Inflammatory macrophage treated with lipopolysaccharide for 1 hour (primary cell): ENCODE data around the gene SLC9B1.
"Not testable (repeated sequence)": the region's sequence is repeated elsewhere in the genome, so short reads cannot be mapped to it uniquely, and the experiment has no call there.

Source experiments
- DNase-seq, 2 donors: peaks; one replicate each; pipeline ENCODE4 v3.0.0-alpha.2; 2020 to 2022

The SLC9B1 gene

DNA sequence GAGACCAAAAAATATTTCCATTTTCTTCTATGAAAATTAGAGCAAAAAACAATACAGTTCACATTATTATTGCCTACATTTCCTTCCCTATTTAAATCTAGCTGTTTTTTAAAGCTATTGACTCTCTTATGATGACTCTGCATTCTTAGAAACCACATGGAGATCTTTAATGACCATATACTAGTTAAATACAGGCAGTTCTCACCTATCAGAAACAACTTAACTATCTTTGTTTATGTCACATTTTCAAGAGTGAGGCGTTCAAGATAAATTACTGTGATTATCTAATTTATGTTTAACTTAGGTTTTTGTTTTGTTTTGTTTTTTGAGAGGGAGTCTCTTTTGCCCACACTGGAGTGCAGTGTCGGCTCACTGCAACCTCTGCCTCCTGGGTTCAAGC is 147.7 kb downstream of the SLC9B1 start:
- DNase-seq = no peak

DNA sequence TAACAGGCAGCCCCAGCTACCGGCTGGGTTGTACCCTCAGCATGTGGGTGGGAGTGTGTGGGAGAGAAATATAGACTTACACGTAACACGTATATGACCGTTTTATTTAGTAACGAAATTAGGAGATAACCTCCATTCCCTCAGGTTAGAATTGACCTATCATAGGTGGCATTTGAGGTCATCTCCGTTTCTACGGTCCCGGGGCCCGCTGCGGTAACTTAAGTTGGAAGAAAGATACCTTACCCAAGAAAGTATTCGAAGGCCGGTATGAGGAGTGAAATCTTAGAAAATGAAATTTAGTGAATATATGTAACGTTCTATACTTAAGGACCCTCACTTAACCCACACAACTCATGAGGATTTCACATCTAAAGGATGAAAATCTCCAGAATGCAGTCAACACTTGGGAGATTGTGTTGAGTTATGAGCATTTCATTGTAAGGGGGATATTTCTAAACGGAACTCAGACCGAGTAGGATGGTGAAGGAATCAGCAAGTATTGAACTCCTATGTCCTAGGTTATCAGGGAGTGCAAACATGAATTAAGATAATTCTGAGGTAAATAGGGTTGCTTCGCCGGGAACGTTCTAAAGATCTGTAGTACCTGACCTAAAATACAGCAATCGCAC is 149.8 kb downstream of the SLC9B1 start:
- DNase-seq = peak; percentile 30 to 31

DNA sequence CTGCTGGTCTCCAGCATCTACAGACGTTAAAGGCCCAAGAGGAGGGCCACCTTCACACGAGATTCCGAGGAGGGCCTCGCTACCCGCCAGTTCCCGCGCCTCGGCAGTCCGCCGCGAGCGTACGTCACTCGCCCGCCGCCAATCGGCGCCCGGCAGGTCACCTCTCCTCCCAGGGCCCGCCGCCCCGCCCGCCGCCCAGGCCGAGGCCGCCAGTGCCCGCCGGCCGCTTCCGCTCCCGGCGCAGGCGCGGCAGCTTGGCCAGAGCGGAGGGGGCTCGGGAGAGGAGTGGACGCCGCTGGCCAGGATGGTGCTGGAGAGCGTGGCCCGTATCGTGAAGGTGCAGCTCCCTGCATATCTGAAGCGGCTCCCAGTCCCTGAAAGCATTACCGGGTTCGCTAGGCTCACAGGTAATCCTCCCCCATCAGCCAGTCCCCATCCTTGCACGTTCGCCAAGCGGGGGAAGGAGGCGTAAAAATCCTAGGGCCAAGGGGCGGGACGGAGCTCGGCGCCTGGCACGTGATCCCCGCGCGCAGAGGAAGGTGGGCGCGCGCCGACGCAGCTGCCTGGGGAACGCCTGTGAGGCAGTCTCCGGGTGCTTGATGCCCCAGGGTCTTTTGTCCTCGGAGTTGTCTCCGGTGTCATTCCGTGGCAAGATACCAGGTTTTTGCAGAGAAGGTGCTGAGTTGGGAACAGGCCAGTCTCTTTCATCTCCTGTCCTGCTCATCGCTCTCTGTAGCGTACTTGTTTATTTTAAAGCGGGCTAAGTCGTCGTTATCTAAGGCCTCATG is 150.5 kb downstream of the SLC9B1 start, which contains the start of gene CISD2:
Gene CISD2 (plus strand): TSS at position 212 of the 788 bp plus-strand sequence. CDS start 93 bp downstream, at position 305.
- DNase-seq = peak; percentile 87 to 88

DNA sequence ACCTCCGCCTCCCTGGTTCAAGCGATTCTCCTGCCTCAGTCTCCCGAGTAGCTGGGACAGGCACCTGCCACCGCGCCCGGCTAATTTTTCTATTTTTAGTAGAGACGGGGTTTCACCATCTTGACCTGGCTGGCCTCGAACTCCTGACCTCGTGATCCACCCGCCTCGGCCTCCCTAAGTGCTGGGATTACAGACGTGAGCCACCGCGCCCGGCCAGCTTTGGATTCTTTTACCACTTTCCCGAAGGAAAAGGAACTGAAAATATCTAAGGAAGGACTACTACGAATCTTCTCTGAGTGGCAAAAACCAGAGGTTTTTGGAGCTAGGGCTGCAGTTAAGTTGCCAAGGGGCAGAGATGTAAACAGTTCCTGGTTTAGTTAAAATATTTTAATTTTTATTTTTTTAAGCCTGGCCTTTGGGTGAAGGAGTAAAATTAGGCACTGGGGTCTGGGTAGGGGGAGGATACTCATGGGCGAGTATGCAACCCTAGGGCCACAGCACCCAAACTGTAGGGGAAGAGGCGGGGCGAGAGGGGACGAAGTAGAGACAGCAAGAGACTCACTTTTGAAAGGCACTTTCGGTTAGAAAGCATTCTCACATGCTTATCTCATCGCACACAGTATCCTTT is 151.2 kb downstream of the SLC9B1 start:
- no peak for DNase-seq

DNA sequence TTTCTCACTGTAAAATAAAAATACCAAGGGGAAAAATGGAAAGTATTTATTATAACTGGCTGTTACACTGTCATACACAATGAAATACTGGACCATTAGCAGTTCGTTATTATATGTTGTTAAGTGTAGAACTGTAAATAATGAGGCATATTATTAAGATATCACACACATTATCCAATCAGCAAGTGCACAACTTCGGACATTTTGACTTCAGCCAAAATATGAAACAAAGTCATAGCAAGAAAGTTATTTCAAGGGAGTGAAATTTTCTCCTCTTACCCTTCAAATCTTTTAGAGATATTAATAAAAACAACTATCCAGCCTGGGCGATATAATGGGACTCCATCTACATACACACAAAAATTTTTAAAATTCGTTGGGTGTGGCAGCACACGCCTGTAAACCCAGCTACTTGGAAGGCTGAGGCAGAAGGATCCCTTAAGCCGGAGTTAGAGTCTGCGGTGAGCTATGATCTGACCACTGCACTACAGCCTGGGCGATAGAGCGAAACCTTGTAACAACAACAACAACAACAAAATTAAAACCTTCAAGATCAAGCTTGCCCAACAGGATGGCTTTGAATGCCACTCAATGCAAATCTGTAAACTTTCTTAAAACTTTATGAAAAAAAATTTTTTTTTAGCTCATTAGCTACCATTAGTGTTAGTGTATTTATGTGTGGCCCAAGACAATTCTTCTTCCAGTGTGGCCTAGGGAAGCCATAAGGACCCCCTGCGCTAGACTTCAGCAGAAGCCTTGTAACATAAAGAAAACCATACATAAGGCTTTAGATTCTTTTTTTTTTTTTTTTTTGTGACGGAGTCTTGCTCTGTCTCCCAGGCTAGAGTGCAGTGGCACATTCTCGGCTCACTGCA is 152.0 kb downstream of the SLC9B1 start:
- no peak for DNase-seq

DNA sequence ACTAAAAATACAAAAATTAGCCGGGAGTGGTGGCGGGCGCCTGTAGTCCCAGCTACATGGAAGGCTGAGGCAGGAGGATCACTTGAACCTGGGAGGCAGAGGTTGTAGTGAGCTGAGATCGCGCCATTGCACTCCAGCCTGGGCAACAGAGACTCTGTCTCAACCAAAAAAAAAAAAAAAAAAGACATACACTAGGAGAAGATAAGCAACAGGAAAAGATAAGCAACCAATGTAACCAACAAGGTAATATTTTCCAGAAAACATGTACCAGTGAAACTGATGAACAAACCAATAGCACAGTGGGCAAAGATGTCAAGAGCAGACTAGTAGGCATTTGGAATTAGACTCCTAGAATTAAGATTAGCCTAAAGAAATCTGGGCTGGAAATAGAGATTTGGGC is 154.2 kb downstream of the SLC9B1 start:
- DNase-seq = not testable (repeated sequence)

DNA sequence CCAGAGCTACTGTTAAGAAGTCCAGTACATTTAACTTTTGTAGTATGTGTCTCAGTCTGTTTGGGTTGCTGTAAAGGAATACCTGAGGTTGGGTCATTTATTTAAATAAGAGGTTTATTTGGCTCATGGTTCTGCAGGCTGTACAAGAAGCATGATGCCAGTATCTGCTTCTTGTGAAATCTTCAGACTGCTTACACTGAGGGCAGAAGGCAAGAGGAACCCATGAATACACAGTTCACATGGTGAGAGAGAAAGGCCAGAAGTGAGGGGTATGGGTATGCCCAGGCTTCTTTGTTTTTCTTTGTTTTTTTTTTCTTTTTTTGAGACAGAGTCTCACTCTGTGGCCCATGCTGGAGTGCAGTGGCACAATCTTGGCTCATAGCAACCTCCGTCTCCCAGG is 156.8 kb downstream of the SLC9B1 start:
- DNase-seq = peak in 1 of 2 donors; percentile 39

DNA sequence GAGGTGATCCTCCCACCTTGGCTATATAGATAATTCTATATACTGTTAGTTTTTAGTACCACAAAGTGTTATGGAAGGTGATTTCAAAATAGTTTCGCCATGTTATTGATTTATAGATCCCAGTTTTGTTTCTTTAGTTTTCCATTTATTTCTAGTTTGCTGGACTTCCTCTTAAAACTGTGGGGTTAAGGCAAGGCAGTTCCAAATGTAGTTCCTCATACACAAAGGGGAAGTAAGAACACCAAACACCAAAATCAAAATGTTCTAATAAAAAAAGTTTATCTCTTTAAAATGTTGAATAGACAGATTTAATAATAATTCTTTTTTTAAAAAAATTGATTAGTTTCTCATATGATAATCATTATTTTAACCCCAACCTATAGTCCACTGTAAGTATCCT is 157.5 kb downstream of the SLC9B1 start:
- DNase-seq = peak; percentile 53 to 62

DNA sequence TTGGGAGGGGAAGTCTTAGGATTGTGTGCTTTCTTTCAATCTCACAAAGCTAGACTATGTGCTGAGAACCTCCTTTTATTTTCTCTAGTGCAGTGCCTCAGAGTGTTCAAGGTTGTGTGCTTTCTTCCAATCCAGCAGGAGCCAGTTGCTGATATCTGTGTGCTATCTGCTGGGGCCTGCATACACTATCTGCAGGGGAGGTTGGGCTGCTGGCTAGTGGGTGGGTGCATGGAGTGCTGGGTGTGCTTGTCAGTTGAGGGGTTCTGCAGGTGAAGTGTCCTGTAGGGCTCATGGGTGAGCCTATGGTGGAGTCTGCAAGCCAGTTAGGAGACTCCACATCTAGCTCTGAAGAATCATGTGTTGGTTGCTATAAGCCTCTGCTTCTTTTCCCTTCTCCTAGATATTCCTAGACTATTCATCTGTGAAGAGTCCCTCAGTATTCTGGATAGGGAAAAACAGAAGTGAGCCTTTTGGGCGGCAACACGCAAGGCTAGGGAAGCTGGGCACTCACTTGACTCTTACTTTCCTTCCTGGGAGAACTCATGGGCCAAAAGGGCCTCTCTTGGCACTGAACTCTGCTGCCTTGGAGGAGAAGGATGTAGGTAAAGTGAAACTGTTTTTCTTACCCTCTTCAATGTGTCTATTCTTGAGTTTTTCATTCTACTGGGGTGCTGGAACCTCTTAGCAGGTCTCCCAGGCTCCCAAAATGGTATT is 158.7 kb downstream of the SLC9B1 start:
- no peak for DNase-seq

DNA sequence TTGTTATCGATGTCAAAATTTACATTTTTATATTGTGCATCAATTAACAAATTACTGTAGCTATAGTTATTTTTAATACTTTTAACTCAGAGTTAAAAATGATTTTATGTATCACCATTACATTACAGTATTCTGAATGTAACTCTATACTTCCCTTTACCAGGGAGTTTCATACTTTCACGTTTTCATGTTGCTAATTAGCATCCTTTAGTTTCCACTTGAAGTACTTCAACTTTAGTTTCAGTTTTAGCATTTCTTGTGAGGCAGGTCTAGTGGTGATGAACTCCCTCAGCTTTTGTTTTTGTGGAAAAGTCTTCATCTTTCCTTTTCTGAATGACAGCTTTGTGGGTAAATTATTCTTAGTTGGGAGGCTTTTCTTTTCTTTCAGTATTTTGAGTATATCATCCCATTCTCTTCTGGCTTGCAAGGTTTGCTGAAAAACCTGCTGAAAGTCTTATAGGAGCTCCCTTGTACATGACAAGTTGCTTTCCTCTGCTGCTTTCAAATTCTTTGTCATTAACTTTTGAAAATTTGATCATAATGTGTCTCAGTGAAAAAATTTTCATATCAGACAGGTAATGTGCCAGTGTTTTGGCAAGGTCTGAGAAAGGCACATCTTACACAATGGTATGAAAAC is 160.6 kb downstream of the SLC9B1 start:
- DNase-seq = no peak
